Keratinocyte (primary cell): ENCODE measurements around the gene ITGB2. TPM values are rescaled to one million over a fixed set of nuclear protein-coding genes. Genes with fewer than 3 reads are reported as not detected.
A peak's percentile ranks its signal among the peaks of the same experiment; 100 is the strongest.

ENCODE experiments used
- DNase-seq: peaks from one replicate; pipeline ENCODE4 v3.0.0-alpha.2; 2011; ENCODE audit warnings: low read depth, missing footprints, low spot score
- FAIRE-seq: peaks from 2 replicates; lab custom pipeline; 2011; peaks lifted over from hg19 to GRCh38; lab: Jason Lieb, UNC
- H2AFZ ChIP-seq: 2 replicates; pipeline ENCODE4 v1.6.0; 2012; ENCODE audit warnings: low read length, control low read depth, inconsistent platforms; ENCODE audit not compliant: control insufficient read depth
- H3K27ac ChIP-seq: 2 replicates; pipeline ENCODE4 v1.5.1; 2011; ENCODE audit warnings: low read length; ENCODE audit not compliant: control insufficient read depth, insufficient read depth
- H3K27me3 ChIP-seq: 3 replicates; pipeline ENCODE4 v1.6.0; 2011; ENCODE audit warnings: low read length; ENCODE audit not compliant: control insufficient read depth, insufficient read depth; ENCODE audit errors: extremely low read depth
- H3K36me3 ChIP-seq, 2 experiments: 2 replicates in 1 of 2; 3 replicates in 1 of 2; pipeline ENCODE4 v1.5.1; 2011; ENCODE audit warnings: low read length in 2 of 2, mild to moderate bottlenecking in 1 of 2; ENCODE audit not compliant: control insufficient read depth in 2 of 2, insufficient read depth in 2 of 2; ENCODE audit errors: extremely low read depth in 1 of 2
- H3K4me1 ChIP-seq: 3 replicates; pipeline ENCODE4 v1.5.1; 2011; ENCODE audit warnings: low read length; ENCODE audit not compliant: control insufficient read depth, insufficient read depth; ENCODE audit errors: extremely low read depth
- H3K4me2 ChIP-seq: 3 replicates; pipeline ENCODE4 v1.6.0; 2011; ENCODE audit warnings: low read depth, low read length; ENCODE audit not compliant: control insufficient read depth, insufficient read depth; ENCODE audit errors: extremely low read depth
- H3K4me3 ChIP-seq, 3 experiments: fragments of 200-600 bp in 1 of 3; sonication (generic) in 1 of 3; 2 replicates in 2 of 3; 3 replicates in 1 of 3; pipeline ENCODE4 v1.5.1; 2011 to 2016; ENCODE audit warnings: low read length in 3 of 3, mild to moderate bottlenecking in 3 of 3, control low read depth in 2 of 3, inconsistent platforms in 1 of 3, low read depth in 1 of 3, mixed read lengths in 1 of 3, mixed run types in 1 of 3, moderate library complexity in 1 of 3; ENCODE audit not compliant: control insufficient read depth in 2 of 3, insufficient read depth in 2 of 3; ENCODE audit errors: extremely low read depth in 1 of 3
- H3K79me2 ChIP-seq: 2 replicates; pipeline ENCODE4 v1.6.0; 2012; ENCODE audit warnings: low read length; ENCODE audit not compliant: control insufficient read depth, insufficient read depth
- H3K9ac ChIP-seq: 3 replicates; pipeline ENCODE4 v1.6.0; 2011; ENCODE audit warnings: low read length; ENCODE audit not compliant: control insufficient read depth, insufficient read depth; ENCODE audit errors: extremely low read depth
- H3K9me1 ChIP-seq: 3 replicates; pipeline ENCODE4 v1.6.0; 2011; ENCODE audit warnings: low read length; ENCODE audit not compliant: control insufficient read depth, insufficient read depth; ENCODE audit errors: extremely low read depth
- H3K9me3 ChIP-seq: 2 replicates; pipeline ENCODE4 v1.5.1; 2012; ENCODE audit warnings: low read depth, low read length; ENCODE audit not compliant: control insufficient read depth
- H4K20me1 ChIP-seq: 3 replicates; pipeline ENCODE4 v1.6.0; 2011; ENCODE audit warnings: low read length; ENCODE audit not compliant: control insufficient read depth, insufficient read depth; ENCODE audit errors: extremely low read depth
- EZH2 ChIP-seq: IDR thresholded peaks from one replicate; pipeline ENCODE4 v1.6.1; 2012; ENCODE audit warnings: inconsistent platforms, mild to moderate bottlenecking, low read length, moderate library complexity
- dilution Hi-C: fragments of 300-500 bp; cut with MboI; formaldehyde crosslinking; loops from one replicate; pipeline ENCODE4 v1.7.0; 2020; ENCODE audit warnings: low sequenced_read_pairs; ENCODE audit not compliant: extremely low pct_ligation_motif_present
- polyA plus RNA-seq, 5 experiments: library from polyadenylated mRNA; depleted of rRNA in 3 of 5; stranded (reverse) in 3 of 5; stranded (forward) in 1 of 5; unstranded in 1 of 5; fragments of >200 nt; gene quantifications; 1 replicate in 1 of 5; 2 replicates in 3 of 5; 3 replicates in 1 of 5; pipeline versions ENCODE4 v1.2.1 to v1.2.3, GENCODE V29; 2011 to 2012; ENCODE audit warnings: missing spikeins in 2 of 5, low read depth in 1 of 5, low replicate concordance in 1 of 5
- TF ChIP-seq, protein P1 (sequence below), 3 experiments: IDR thresholded peaks in 1 of 3; conservative IDR thresholded peaks in 1 of 3; optimal IDR thresholded peaks in 1 of 3; 2 replicates in 2 of 3; 3 replicates in 1 of 3; pipeline versions ENCODE3 to v1.5.1; 2011; ENCODE audit warnings: low read length in 3 of 3, mild to moderate bottlenecking in 3 of 3, moderate library complexity in 2 of 3, control low read depth in 1 of 3, inconsistent platforms in 1 of 3; ENCODE audit not compliant: insufficient read depth in 2 of 3; ENCODE audit errors: extremely low read depth in 1 of 3

ITGB2 gene
- polyA plus RNA-seq, 1 donor (not counting 4 experiments of a cell fraction or from before 2014, with no cell fraction given): 0.55 TPM

DNA sequence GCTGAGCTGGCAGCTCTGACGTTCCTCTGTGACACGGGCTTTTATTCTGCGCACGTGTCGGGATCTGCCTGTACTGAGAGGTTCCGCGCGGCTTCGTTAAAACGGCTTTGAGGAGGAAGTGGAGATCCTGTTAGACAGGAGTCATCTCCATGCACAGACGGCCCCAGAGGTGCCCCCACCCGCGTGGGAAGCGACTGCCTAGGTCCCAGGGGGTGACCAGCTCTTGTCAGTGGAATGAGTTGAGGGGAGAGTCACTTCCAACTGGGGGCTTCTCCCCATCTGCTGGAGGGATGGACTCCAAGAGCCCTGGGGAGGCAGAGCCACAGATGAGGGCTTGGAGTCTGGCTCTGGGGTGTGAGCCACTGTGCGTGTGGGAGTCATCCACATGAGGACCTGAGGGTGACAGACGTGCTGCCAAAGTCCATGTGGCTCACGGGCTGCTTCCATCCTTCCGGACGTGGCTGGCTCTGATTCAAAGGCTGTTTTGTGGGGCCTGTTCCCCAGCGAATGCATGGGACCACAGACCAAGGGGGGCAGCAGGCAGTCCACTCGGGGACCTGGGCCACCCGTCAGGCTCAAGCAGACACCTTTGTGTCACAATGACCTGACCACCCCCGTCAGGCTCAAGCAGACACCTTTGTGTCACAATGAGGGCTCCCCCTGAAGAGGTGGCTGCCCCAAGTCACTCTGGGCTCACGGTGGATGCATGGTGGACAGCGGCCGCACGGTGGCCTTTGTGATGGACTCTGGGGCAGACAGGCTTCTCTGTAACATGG lies 74.0 kb downstream of the ITGB2 start:
- FAIRE-seq (peak; percentile 73), DNase-seq (no peak)
- Histone ChIP-seq H3K9me1 (no peaks in the 10 kb centered on the region), H3K27ac (no peak overlapping the region), H3K4me3 (peak overlapping the region in 1 of 3 experiments; percentile 49), H3K4me2 (peak overlapping the region; percentile 92), H4K20me1 (no peaks in the 10 kb centered on the region), H3K4me1 (peaks cover 13% of the 10 kb centered on the region), H2AFZ (peak overlapping the region; percentile 39), H3K9me3 (no peaks in the 10 kb centered on the region), H3K27me3 (peaks cover 15% of the 10 kb centered on the region), H3K36me3 (peaks cover 14 to 22% of the 10 kb centered on the region in 2 experiments), H3K9ac (peak overlapping the region; percentile 56), H3K79me2 (no peaks in the 10 kb centered on the region)
- dilution Hi-C loops: no loop called here
- TF ChIP-seq, protein P1, sequence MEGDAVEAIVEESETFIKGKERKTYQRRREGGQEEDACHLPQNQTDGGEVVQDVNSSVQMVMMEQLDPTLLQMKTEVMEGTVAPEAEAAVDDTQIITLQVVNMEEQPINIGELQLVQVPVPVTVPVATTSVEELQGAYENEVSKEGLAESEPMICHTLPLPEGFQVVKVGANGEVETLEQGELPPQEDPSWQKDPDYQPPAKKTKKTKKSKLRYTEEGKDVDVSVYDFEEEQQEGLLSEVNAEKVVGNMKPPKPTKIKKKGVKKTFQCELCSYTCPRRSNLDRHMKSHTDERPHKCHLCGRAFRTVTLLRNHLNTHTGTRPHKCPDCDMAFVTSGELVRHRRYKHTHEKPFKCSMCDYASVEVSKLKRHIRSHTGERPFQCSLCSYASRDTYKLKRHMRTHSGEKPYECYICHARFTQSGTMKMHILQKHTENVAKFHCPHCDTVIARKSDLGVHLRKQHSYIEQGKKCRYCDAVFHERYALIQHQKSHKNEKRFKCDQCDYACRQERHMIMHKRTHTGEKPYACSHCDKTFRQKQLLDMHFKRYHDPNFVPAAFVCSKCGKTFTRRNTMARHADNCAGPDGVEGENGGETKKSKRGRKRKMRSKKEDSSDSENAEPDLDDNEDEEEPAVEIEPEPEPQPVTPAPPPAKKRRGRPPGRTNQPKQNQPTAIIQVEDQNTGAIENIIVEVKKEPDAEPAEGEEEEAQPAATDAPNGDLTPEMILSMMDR (optimal IDR thresholded peaks at IDR 0.05 in 1 of 3, IDR thresholded peaks at IDR 0.05 in 1 of 3, conservative IDR thresholded peaks at IDR 0.05 in 1 of 3; ENCODE audit: extremely low read depth in 1 of 3, insufficient read depth in 2 of 3, low read length in 3 of 3): no peak
- no peak for TF ChIP-seq EZH2

DNA sequence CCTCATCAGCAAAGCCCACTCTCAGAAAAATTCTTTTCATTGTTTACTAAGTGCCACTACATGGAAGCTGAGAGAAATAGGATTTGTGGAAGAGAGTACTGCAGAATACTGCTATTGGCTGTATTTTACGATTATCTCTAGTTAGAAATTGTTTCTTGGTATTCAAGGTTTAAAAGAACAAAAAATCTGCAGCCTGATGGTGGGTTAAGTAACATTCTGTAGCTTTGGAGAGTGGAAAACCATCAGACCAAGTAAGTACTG lies 74.5 kb downstream of the ITGB2 start:
- TF ChIP-seq, protein P1 (optimal IDR thresholded peaks at IDR 0.05 in 1 of 3, IDR thresholded peaks at IDR 0.05 in 1 of 3, conservative IDR thresholded peaks at IDR 0.05 in 1 of 3; ENCODE audit: extremely low read depth in 1 of 3, insufficient read depth in 2 of 3, low read length in 3 of 3): no peak
- H2AFZ ChIP-seq: peak overlapping the region; percentile 56
- H3K9ac ChIP-seq: peak overlapping the region; percentile 56
- no peak overlapping the region for H3K27ac ChIP-seq
- no peak for FAIRE-seq
- H3K4me3 ChIP-seq: peak overlapping the region in 2 of 3 experiments; percentile 49 to 62
- no peaks in the 10 kb centered on the region for H3K9me1 ChIP-seq
- H3K4me1 ChIP-seq: peaks cover 13% of the 10 kb centered on the region
- dilution Hi-C loops: no loop called here
- H3K27me3 ChIP-seq: peaks cover 15% of the 10 kb centered on the region
- H3K9me3 ChIP-seq: no peaks in the 10 kb centered on the region
- no peaks in the 10 kb centered on the region for H3K79me2 ChIP-seq
- H4K20me1 ChIP-seq: no peaks in the 10 kb centered on the region
- DNase-seq: no peak
- H3K4me2 ChIP-seq: peak overlapping the region; percentile 92
- H3K36me3 ChIP-seq: peaks cover 12 to 19% of the 10 kb centered on the region in 2 experiments
